DND-41 (cell line): ENCODE data around the gene MACROD1.

Source experiments
- EZH2 ChIP-seq: IDR thresholded peaks from 3 replicates; pipeline ENCODE4 v1.6.1; 2012; ENCODE audit warnings: borderline replicate concordance, low read depth, mild to moderate bottlenecking, moderate library complexity, low read length, inconsistent platforms; ENCODE audit not compliant: severe bottlenecking
- TF ChIP-seq, protein P1 (sequence below): IDR thresholded peaks from 2 replicates; pipeline ENCODE4 v1.5.1; 2012; ENCODE audit warnings: borderline replicate concordance, low read length, moderate library complexity, mild to moderate bottlenecking; ENCODE audit not compliant: poor library complexity, severe bottlenecking; ENCODE audit errors: extremely low read depth

DNA sequence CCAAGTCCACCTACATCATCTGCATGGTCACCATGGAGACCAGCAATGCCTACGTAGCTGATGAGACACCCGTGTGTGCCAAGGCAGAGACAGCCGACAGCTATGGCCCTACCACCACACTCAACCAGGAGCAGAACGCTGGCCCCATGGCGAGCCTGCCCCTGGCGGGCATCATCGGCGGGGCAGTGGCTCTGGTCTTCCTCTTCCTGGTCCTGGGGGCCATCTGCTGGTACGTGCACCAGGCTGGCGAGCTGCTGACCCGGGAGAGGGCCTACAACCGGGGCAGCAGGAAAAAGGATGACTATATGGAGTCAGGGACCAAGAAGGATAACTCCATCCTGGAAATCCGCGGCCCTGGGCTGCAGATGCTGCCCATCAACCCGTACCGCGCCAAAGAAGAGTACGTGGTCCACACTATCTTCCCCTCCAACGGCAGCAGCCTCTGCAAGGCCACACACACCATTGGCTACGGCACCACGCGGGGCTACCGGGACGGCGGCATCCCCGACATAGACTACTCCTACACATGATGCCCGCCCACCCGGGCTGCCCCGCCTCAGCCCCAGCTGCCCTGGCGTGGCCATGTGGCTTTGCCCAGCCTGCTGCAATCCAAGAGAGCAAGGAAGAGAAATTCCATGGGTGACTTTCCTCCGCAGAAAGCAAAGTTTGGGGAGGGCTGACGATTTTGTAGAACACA lies 48.0 kb downstream of the MACROD1 start:
- no peak for TF ChIP-seq EZH2
- TF ChIP-seq, protein P1, sequence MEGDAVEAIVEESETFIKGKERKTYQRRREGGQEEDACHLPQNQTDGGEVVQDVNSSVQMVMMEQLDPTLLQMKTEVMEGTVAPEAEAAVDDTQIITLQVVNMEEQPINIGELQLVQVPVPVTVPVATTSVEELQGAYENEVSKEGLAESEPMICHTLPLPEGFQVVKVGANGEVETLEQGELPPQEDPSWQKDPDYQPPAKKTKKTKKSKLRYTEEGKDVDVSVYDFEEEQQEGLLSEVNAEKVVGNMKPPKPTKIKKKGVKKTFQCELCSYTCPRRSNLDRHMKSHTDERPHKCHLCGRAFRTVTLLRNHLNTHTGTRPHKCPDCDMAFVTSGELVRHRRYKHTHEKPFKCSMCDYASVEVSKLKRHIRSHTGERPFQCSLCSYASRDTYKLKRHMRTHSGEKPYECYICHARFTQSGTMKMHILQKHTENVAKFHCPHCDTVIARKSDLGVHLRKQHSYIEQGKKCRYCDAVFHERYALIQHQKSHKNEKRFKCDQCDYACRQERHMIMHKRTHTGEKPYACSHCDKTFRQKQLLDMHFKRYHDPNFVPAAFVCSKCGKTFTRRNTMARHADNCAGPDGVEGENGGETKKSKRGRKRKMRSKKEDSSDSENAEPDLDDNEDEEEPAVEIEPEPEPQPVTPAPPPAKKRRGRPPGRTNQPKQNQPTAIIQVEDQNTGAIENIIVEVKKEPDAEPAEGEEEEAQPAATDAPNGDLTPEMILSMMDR = no peak
